Panc1 (cell line): ENCODE measurements around the gene RPL36AL.

Experiments
- CTCF ChIP-seq: fragments of 450-650 bp; IDR thresholded peaks from 2 replicates; pipeline ENCODE4 v1.5.1; 2017; ENCODE audit warnings: mild to moderate bottlenecking
- POLR2AphosphoS5 ChIP-seq: IDR thresholded peaks from 2 replicates; pipeline ENCODE4 v1.6.1; 2012; ENCODE audit warnings: mild to moderate bottlenecking, low read depth, low read length, moderate library complexity
- SIN3A ChIP-seq: IDR thresholded peaks from 2 replicates; pipeline ENCODE4 v1.6.1; 2012; ENCODE audit warnings: low read depth, mild to moderate bottlenecking, low read length, moderate library complexity, borderline replicate concordance; ENCODE audit not compliant: insufficient read depth
- TCF7L2 ChIP-seq: IDR thresholded peaks from 2 replicates; pipeline ENCODE4 v1.6.1; 2011; ENCODE audit warnings: mild to moderate bottlenecking, low read depth, low read length, inconsistent platforms
- TF ChIP-seq, protein P1 (sequence below), 2 experiments: IDR thresholded peaks; 2 replicates each; pipeline ENCODE4 v1.6.1; 2011 to 2012; ENCODE audit warnings: low read depth in 2 of 2, control low read depth in 1 of 2, low read length in 1 of 2, mild to moderate bottlenecking in 1 of 2, moderate library complexity in 1 of 2; ENCODE audit not compliant: insufficient read depth in 1 of 2

GRCh38 chr14:49578141-49578540 lies 42.3 kb downstream of the RPL36AL start:
- TF ChIP-seq CTCF (no peak), TCF7L2 (no peak), SIN3A (no peak), POLR2AphosphoS5 (no peak)
- TF ChIP-seq, protein P1, sequence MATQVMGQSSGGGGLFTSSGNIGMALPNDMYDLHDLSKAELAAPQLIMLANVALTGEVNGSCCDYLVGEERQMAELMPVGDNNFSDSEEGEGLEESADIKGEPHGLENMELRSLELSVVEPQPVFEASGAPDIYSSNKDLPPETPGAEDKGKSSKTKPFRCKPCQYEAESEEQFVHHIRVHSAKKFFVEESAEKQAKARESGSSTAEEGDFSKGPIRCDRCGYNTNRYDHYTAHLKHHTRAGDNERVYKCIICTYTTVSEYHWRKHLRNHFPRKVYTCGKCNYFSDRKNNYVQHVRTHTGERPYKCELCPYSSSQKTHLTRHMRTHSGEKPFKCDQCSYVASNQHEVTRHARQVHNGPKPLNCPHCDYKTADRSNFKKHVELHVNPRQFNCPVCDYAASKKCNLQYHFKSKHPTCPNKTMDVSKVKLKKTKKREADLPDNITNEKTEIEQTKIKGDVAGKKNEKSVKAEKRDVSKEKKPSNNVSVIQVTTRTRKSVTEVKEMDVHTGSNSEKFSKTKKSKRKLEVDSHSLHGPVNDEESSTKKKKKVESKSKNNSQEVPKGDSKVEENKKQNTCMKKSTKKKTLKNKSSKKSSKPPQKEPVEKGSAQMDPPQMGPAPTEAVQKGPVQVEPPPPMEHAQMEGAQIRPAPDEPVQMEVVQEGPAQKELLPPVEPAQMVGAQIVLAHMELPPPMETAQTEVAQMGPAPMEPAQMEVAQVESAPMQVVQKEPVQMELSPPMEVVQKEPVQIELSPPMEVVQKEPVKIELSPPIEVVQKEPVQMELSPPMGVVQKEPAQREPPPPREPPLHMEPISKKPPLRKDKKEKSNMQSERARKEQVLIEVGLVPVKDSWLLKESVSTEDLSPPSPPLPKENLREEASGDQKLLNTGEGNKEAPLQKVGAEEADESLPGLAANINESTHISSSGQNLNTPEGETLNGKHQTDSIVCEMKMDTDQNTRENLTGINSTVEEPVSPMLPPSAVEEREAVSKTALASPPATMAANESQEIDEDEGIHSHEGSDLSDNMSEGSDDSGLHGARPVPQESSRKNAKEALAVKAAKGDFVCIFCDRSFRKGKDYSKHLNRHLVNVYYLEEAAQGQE (IDR thresholded peaks at IDR 0.05; ENCODE audit: insufficient read depth in 1 of 2, low read depth in 2 of 2, low read length in 1 of 2) = no peak
